IMR-90 (cell line): Measurements from ENCODE around the gene PLD2. TPM values are rescaled to one million over a fixed set of nuclear protein-coding genes. Genes with fewer than 3 reads are reported as not detected.

Source experiments
- ATAC-seq: fragments of 200-7000 bp; cut with Tn5 transposase; 2 replicates; pipeline ENCODE4 v1.9.1; 2020; ENCODE audit warnings: low read depth, mild to moderate bottlenecking, moderate library complexity
- BruUV-seq: library from RNA; stranded (reverse); fragments of 400-500 nt; replicated peaks from 2 replicates; lab custom pipeline; 2021; lab: Mats Ljungman, UMichigan
- CTCF ChIA-PET: fragments of 300-600 bp; formaldehyde crosslinking; extraction: SDS; loops from one replicate; lab custom pipeline; 2021; ENCODE audit warnings: antibody characterized with exemption; lab: Yijun Ruan, JAX
- POLR2A ChIA-PET: fragments of 300-600 bp; sonication (Branson Sonifier 250); formaldehyde crosslinking; loops from one replicate; lab custom pipeline; 2022; ENCODE audit warnings: antibody characterized with exemption; ENCODE audit not compliant: unreplicated experiment; lab: Charles Lee
- DNase-seq: peaks from one replicate; pipeline ENCODE4 v3.0.0; 2013
- H2AFZ ChIP-seq: replicated peaks from 2 replicates; pipeline ENCODE3; 2013; ENCODE audit warnings: low read length, mild to moderate bottlenecking; ENCODE audit not compliant: poor library complexity
- H2AK5ac ChIP-seq: 2 replicates; pipeline ENCODE4 v1.6.1; 2013; ENCODE audit warnings: low read depth, low read length, inconsistent platforms
- H2AK9ac ChIP-seq: replicated peaks from 2 replicates; pipeline ENCODE3; 2013; ENCODE audit warnings: mild to moderate bottlenecking, low read depth, low read length, moderate library complexity; ENCODE audit not compliant: poor library complexity
- H2BK120ac ChIP-seq: 2 replicates; pipeline ENCODE4 v1.6.1; 2013; ENCODE audit warnings: low read depth, low read length, inconsistent platforms
- H2BK15ac ChIP-seq: 3 replicates; pipeline ENCODE4 v1.6.1; 2013; ENCODE audit warnings: low read depth, low read length, inconsistent platforms
- H2BK20ac ChIP-seq: 2 replicates; pipeline ENCODE4 v1.6.1; 2013; ENCODE audit warnings: low read depth, mild to moderate bottlenecking, inconsistent platforms, low read length, moderate library complexity
- H2BK5ac ChIP-seq: 2 replicates; pipeline ENCODE4 v1.6.1; 2013; ENCODE audit warnings: mild to moderate bottlenecking, low read depth, low read length, inconsistent platforms; ENCODE audit not compliant: poor library complexity, severe bottlenecking
- H3K14ac ChIP-seq: replicated peaks from 2 replicates; pipeline ENCODE4 v1.6.1; 2013; ENCODE audit warnings: low read depth, low read length, inconsistent platforms
- H3K18ac ChIP-seq: 2 replicates; pipeline ENCODE4 v1.6.1; 2013; ENCODE audit warnings: low read depth, low read length, control low read depth
- H3K23ac ChIP-seq: 2 replicates; pipeline ENCODE4 v1.6.1; 2013; ENCODE audit warnings: low read depth, low read length, inconsistent platforms
- H3K27ac ChIP-seq: 2 replicates; pipeline ENCODE4 v1.5.1; 2013; ENCODE audit warnings: mild to moderate bottlenecking, control low read depth, low read length; ENCODE audit not compliant: insufficient read depth
- H3K27me3 ChIP-seq: 2 replicates; pipeline ENCODE4 v1.6.1; 2013; ENCODE audit warnings: low read length; ENCODE audit not compliant: control insufficient read depth, insufficient read depth
- H3K36me3 ChIP-seq: 2 replicates; pipeline ENCODE4 v1.6.1; 2013; ENCODE audit warnings: low read length, mixed read lengths; ENCODE audit not compliant: control insufficient read depth, insufficient read depth
- H3K4ac ChIP-seq: 2 replicates; pipeline ENCODE4 v1.6.1; 2013; ENCODE audit warnings: low read depth, low read length, inconsistent platforms
- H3K4me1 ChIP-seq: 2 replicates; pipeline ENCODE4 v1.6.1; 2013; ENCODE audit warnings: low read length, mixed read lengths; ENCODE audit not compliant: control insufficient read depth, insufficient read depth
- H3K4me2 ChIP-seq: 2 replicates; pipeline ENCODE4 v1.6.1; 2013; ENCODE audit warnings: low read depth, mild to moderate bottlenecking, control low read depth, low read length, moderate library complexity
- H3K4me3 ChIP-seq: 2 replicates; pipeline ENCODE4 v1.5.1; 2013; ENCODE audit warnings: low read depth, mild to moderate bottlenecking, control low read depth, low read length, moderate library complexity; ENCODE audit not compliant: insufficient read depth
- H3K56ac ChIP-seq: 2 replicates; pipeline ENCODE4 v1.6.1; 2013; ENCODE audit warnings: low read length, inconsistent platforms; ENCODE audit not compliant: insufficient read depth; ENCODE audit errors: extremely low read depth
- H3K79me1 ChIP-seq, 2 experiments: 2 replicates each; pipeline ENCODE4 v1.6.1; 2013; ENCODE audit warnings: low read length in 2 of 2, inconsistent platforms in 1 of 2, low read depth in 1 of 2
- H3K9ac ChIP-seq: 2 replicates; pipeline ENCODE4 v1.6.1; 2013; ENCODE audit warnings: low read depth, low read length, control low read depth
- H3K9me1 ChIP-seq: 2 replicates; pipeline ENCODE4 v1.6.1; 2013; ENCODE audit warnings: low read length, inconsistent platforms; ENCODE audit not compliant: insufficient read depth
- H3K9me3 ChIP-seq: 2 replicates; pipeline ENCODE4 v1.6.1; 2013; ENCODE audit warnings: low read length; ENCODE audit not compliant: control insufficient read depth, insufficient read depth
- H4K20me1 ChIP-seq: 2 replicates; pipeline ENCODE4 v1.6.1; 2013; ENCODE audit warnings: low read length, inconsistent platforms; ENCODE audit not compliant: insufficient read depth
- H4K5ac ChIP-seq: 2 replicates; pipeline ENCODE4 v1.6.1; 2013; ENCODE audit warnings: mild to moderate bottlenecking, low read depth, low read length, control low read depth
- H4K8ac ChIP-seq, 2 experiments: 2 replicates each; pipeline ENCODE4 v1.6.1; 2013; ENCODE audit warnings: low read depth in 2 of 2, low read length in 2 of 2, control low read depth in 1 of 2, inconsistent platforms in 1 of 2
- H4K91ac ChIP-seq: 2 replicates; pipeline ENCODE4 v1.6.1; 2013; ENCODE audit warnings: low read depth, low read length, inconsistent platforms; ENCODE audit not compliant: insufficient read depth
- BHLHE40 ChIP-seq: fragments of 150-350 bp; IDR thresholded peaks from 2 replicates; pipeline ENCODE4 v1.6.1; 2016; ENCODE audit warnings: mild to moderate bottlenecking, low read depth, low read length
- CHD1 ChIP-seq: IDR thresholded peaks from 2 replicates; pipeline ENCODE4 v1.6.1; 2012; ENCODE audit warnings: low read depth, low read length, improper control_type of control experiment
- FOS ChIP-seq: fragments of 150-350 bp; IDR thresholded peaks from 2 replicates; pipeline ENCODE4 v1.6.1; 2016; ENCODE audit warnings: low read depth, low read length
- POLR2A ChIP-seq: IDR thresholded peaks from 2 replicates; pipeline ENCODE4 v1.6.1; 2012; ENCODE audit warnings: mild to moderate bottlenecking, low read depth, low read length
- RAD21 ChIP-seq: IDR thresholded peaks from 2 replicates; pipeline ENCODE4 v1.6.1; 2012; ENCODE audit warnings: low read length, improper control_type of control experiment
- RCOR1 ChIP-seq: IDR thresholded peaks from 2 replicates; pipeline ENCODE4 v1.6.1; 2012; ENCODE audit warnings: mild to moderate bottlenecking, low read length, improper control_type of control experiment; ENCODE audit not compliant: insufficient replicate concordance
- SMC3 ChIP-seq: fragments of 150-350 bp; IDR thresholded peaks from 2 replicates; pipeline ENCODE4 v1.6.1; 2016; ENCODE audit warnings: low read depth, mild to moderate bottlenecking, antibody characterized with exemption, low read length, moderate library complexity
- WGBS, 2 experiments: methylation state at CpG; one replicate each; pipeline versions ENCODE4 v1.1.5 to v1.1.7; 2013; ENCODE audit warnings: missing lambda C conversion rate in 2 of 2; ENCODE audit not compliant: insufficient read length in 1 of 2; ENCODE audit errors: extremely low coverage in 2 of 2; 5-methylcytosine and 5-hydroxymethylcytosine counted together
- dilution Hi-C: fragments of 300-500 bp; cut with HindIII; formaldehyde crosslinking; loops from one replicate; pipeline ENCODE4 v1.14.3; 2018; ENCODE audit warnings: low sequenced_read_pairs; ENCODE audit not compliant: unreplicated experiment
- in situ Hi-C: fragments of 300-500 bp; cut with MboI; formaldehyde crosslinking; loops from 3 replicates; pipeline ENCODE4 v1.14.3; 2019; ENCODE audit warnings: low sequenced_read_pairs, inconsistent platforms, mixed read lengths
- intact Hi-C: fragments of 100-400 bp; cut with micrococcal nuclease; formaldehyde crosslinking; loops from 2 replicates; pipeline ENCODE4 v1.10.0; 2022
- polyA plus RNA-seq, 3 experiments: library from polyadenylated mRNA; depleted of rRNA; stranded (reverse); fragments of >200 nt; gene quantifications; 2 replicates each; pipeline ENCODE4 v1.2.3, GENCODE V29; 2012; ENCODE audit warnings: low replicate concordance in 1 of 3
- total RNA-seq: library from RNA; depleted of rRNA; stranded (reverse); fragments of >200 nt; gene quantifications from 2 replicates; pipeline ENCODE4 v1.2.3, GENCODE V29; 2012
- TF ChIP-seq, protein P1 (sequence below): fragments of 150-350 bp; IDR thresholded peaks from 2 replicates; pipeline ENCODE4 v1.6.1; 2017; ENCODE audit warnings: mild to moderate bottlenecking, antibody characterized with exemption, low read length, low read depth
- TF ChIP-seq, protein P2 (sequence below): conservative IDR thresholded peaks from 2 replicates; pipeline ENCODE4 v1.5.1; 2012; ENCODE audit warnings: mild to moderate bottlenecking, low read depth, low read length, improper control_type of control experiment

PLD2 gene
- total and polyA plus RNA-seq, 2 of the 4 experiments (the other 2 are of a cell fraction) = 12.5 to 28.0 TPM

DNA sequence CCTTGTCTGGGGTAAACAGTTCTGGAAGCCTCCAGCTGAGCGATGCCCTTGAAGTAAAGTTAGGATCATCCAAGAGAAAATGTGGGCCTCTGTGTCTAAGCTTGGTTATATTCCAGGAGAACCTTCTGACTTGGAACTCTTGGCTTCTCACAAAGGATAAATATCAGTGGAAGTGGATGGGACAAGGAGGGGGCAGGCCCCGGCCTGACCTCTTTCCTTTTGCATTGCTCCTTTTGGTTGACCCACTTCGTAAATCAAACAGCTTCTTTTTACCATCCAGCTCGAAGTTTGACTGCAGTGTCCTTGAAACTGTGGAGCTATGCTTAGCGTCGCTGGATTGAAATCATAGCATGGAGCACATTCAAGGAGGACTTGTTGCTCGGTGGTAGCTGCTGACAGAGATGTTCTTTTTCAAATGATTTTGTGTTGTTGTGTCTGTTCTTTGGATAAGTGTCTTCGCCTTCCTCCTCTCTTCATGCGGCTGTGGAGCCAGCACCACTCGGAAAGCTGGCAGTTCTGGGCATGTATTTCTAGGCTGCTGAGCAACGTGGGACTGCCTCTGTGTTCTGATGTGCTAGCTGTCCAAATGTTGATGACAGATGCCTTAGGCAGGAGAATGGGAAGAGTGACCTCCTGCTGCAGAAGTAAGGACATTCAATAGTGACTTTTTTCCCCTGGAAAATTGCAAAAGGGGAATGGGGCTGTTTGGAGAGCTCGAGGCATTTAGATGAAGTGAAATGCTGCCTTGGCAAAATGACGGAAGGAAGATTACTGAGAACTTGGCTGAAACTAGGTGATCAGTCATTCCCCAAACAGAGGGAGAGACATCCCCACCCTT lies 30.7 kb downstream of the PLD2 start:
- intact Hi-C loops = no loop called here
- Histone ChIP-seq H3K9ac (no peak overlapping the region), H2BK120ac (no peak overlapping the region), H2AK9ac (no peak overlapping the region), H3K9me3 (no peaks in the 10 kb centered on the region), H4K91ac (no peak overlapping the region), H4K8ac (no peak overlapping the region), H2AFZ (no peak overlapping the region), H3K18ac (no peak overlapping the region), H2BK15ac (no peak overlapping the region), H2BK20ac (no peak overlapping the region), H3K4ac (0 out of 2 replicates have a peak overlapping the region, but pooled peaks have one; percentile 10), H3K56ac (no peak overlapping the region), H3K27ac (no peak overlapping the region), H2BK5ac (no peak overlapping the region), H3K14ac (no peak overlapping the region), H4K5ac (no peak overlapping the region), H3K4me2 (no peak overlapping the region), H2AK5ac (no peak overlapping the region), H3K4me3 (no peak overlapping the region), H3K27me3 (no peaks in the 10 kb centered on the region), H3K36me3 (peaks cover 5% of the 10 kb centered on the region; the same call in 1 of the 2 replicates), H3K79me1 (peaks cover 38 to 85% of the 10 kb centered on the region in 2 experiments), H3K4me1 (peaks cover 19% of the 10 kb centered on the region), H4K20me1 (peaks cover 66% of the 10 kb centered on the region), H3K23ac (0 out of 2 replicates have a peak overlapping the region, but pooled peaks have one; percentile 2), H3K9me1 (peaks cover 44% of the 10 kb centered on the region)
- DNase-seq (no peak), ATAC-seq (no peak)
- 60% methylated on average over 2 of the region's 13 CpGs; no CpG with 5 or more reads in 1 of the 2 experiments for WGBS, 2 experiments
- dilution Hi-C loops = no loop called here
- ChIA-PET POLR2A (no interaction called here), CTCF (no interaction called here)
- TF ChIP-seq RAD21 (no peak), RCOR1 (no peak), POLR2A (no peak), CHD1 (no peak), SMC3 (no peak), FOS (no peak), BHLHE40 (no peak)
- TF ChIP-seq, protein P1, sequence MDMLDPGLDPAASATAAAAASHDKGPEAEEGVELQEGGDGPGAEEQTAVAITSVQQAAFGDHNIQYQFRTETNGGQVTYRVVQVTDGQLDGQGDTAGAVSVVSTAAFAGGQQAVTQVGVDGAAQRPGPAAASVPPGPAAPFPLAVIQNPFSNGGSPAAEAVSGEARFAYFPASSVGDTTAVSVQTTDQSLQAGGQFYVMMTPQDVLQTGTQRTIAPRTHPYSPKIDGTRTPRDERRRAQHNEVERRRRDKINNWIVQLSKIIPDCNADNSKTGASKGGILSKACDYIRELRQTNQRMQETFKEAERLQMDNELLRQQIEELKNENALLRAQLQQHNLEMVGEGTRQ = no peak
- TF ChIP-seq, protein P2, sequence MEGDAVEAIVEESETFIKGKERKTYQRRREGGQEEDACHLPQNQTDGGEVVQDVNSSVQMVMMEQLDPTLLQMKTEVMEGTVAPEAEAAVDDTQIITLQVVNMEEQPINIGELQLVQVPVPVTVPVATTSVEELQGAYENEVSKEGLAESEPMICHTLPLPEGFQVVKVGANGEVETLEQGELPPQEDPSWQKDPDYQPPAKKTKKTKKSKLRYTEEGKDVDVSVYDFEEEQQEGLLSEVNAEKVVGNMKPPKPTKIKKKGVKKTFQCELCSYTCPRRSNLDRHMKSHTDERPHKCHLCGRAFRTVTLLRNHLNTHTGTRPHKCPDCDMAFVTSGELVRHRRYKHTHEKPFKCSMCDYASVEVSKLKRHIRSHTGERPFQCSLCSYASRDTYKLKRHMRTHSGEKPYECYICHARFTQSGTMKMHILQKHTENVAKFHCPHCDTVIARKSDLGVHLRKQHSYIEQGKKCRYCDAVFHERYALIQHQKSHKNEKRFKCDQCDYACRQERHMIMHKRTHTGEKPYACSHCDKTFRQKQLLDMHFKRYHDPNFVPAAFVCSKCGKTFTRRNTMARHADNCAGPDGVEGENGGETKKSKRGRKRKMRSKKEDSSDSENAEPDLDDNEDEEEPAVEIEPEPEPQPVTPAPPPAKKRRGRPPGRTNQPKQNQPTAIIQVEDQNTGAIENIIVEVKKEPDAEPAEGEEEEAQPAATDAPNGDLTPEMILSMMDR = no peak
- in situ Hi-C loops = no loop called here
- BruUV-seq = no TSS peak
